Measurements from ENCODE around the gene GMIP. TPM values are rescaled to one million over a fixed set of nuclear protein-coding genes. Genes with fewer than 3 reads are reported as not detected.
"Not testable (repeated sequence)": the region's sequence is repeated elsewhere in the genome, so short reads cannot be mapped to it uniquely, and the experiment has no call there.

The GMIP gene
- 3.0 TPM for total RNA-seq
- long read RNA-seq, partial matches to known transcripts, result 1 of 6 reads
- long read RNA-seq, other reads (novel, unspliced or antisense), result 4 of 6 reads

GRCh38 chr19:19643158-19644053, at the start of gene GMIP:
Gene GMIP, minus strand, starts transcription at chr19:19643657. Its CDS starts 128 bp downstream, at chr19:19643529.
- peak; percentile 82 for DNase-seq
- Histone ChIP-seq H3K4me1 (peaks cover 16% of the 10 kb centered on the region), H3K4me3 (peak within 1 kb of the TSS; percentile 84), H3K27me3 (ENCODE audit: low read depth) (no peaks in the 10 kb centered on the region), H3K27ac (replicated peaks) (peak within 1 kb of the TSS; percentile 54), H3K36me3 (peaks cover 38% of the 10 kb centered on the region), H3K9me3 (replicated peaks) (no peaks in the 10 kb centered on the region)
- TF ChIP-seq CTCF (IDR thresholded peaks at IDR 0.05; ENCODE audit: borderline replicate concordance), result peak; percentile 91
- intact Hi-C loops (cut with micrococcal nuclease), result no loop called here

- no peaks in the 10 kb centered on the region for H3K4me1 ChIP-seq
- intact Hi-C loops (cut with micrococcal nuclease), result no loop called here
- no peak overlapping the region for H3K27ac ChIP-seq (replicated peaks)
Observed at GRCh38 chr19:19691683-19692082, 48.2 kb upstream of the GMIP start.

GRCh38 chr19:19689023-19689422, 45.6 kb upstream of the GMIP start:
- DNase-seq; intact Hi-C loops (cut with micrococcal nuclease); H3K27ac ChIP-seq (replicated peaks); H3K4me3 ChIP-seq; H3K27me3 ChIP-seq (ENCODE audit: low read depth); H3K4me1 ChIP-seq: not testable (repeated sequence)
- Histone ChIP-seq H3K36me3 (peaks cover 15% of the 10 kb centered on the region), H3K9me3 (replicated peaks) (peaks cover 31% of the 10 kb centered on the region)

More at GRCh38 chr19:19691683-19692082, 48.2 kb upstream of the GMIP start:
- Histone ChIP-seq H3K27me3 (ENCODE audit: low read depth) (no peaks in the 10 kb centered on the region), H3K4me3 (no peak overlapping the region), H3K36me3 (no peaks in the 10 kb centered on the region), H3K9me3 (replicated peaks) (peaks cover 7% of the 10 kb centered on the region)
- no peak for DNase-seq
- TF ChIP-seq CTCF (IDR thresholded peaks at IDR 0.05; ENCODE audit: borderline replicate concordance), result no peak

- no peaks in the 10 kb centered on the region for H3K27me3 ChIP-seq (ENCODE audit: low read depth)
- H3K9me3 ChIP-seq (replicated peaks), result peaks cover 45% of the 10 kb centered on the region
- no peak overlapping the region for H3K27ac ChIP-seq (replicated peaks)
- H3K4me3 ChIP-seq, result no peak overlapping the region
- intact Hi-C loops (cut with micrococcal nuclease), result no loop called here
- H3K4me1 ChIP-seq, result no peaks in the 10 kb centered on the region
- DNase-seq, result no peak
- no peak for TF ChIP-seq CTCF (IDR thresholded peaks at IDR 0.05; ENCODE audit: borderline replicate concordance)
- H3K36me3 ChIP-seq, result peaks cover 26% of the 10 kb centered on the region
Observed at GRCh38 chr19:19687090-19687489, 43.6 kb upstream of the GMIP start.

GRCh38 chr19:19686580-19686979, 43.1 kb upstream of the GMIP start:
- no peak overlapping the region for H3K4me3 ChIP-seq
- H3K4me1 ChIP-seq, result no peaks in the 10 kb centered on the region
- no peaks in the 10 kb centered on the region for H3K27me3 ChIP-seq (ENCODE audit: low read depth)
- no peak overlapping the region for H3K27ac ChIP-seq (replicated peaks)
- DNase-seq, result no peak
- H3K9me3 ChIP-seq (replicated peaks), result peaks cover 49% of the 10 kb centered on the region
- intact Hi-C loops (cut with micrococcal nuclease), result no loop called here
- peaks cover 31% of the 10 kb centered on the region for H3K36me3 ChIP-seq
- no peak for TF ChIP-seq CTCF (IDR thresholded peaks at IDR 0.05; ENCODE audit: borderline replicate concordance)

GRCh38 chr19:19686119-19686518, 42.7 kb upstream of the GMIP start:
- H3K27ac ChIP-seq (replicated peaks); H3K4me3 ChIP-seq; DNase-seq; H3K4me1 ChIP-seq; intact Hi-C loops (cut with micrococcal nuclease); H3K27me3 ChIP-seq (ENCODE audit: low read depth): not testable (repeated sequence)
- peaks cover 51% of the 10 kb centered on the region for H3K9me3 ChIP-seq (replicated peaks)
- H3K36me3 ChIP-seq, result peaks cover 36% of the 10 kb centered on the region

Data from left ventricle myocardium inferior (tissue), 1 donor.